Measurements from ENCODE around the gene AKAP17A.
A peak's percentile ranks its signal among the peaks of the same experiment; 100 is the strongest.
"Not testable (repeated sequence)": the region's sequence is repeated elsewhere in the genome, so short reads cannot be mapped to it uniquely, and the experiment has no call there.

The AKAP17A gene

GRCh38 chrX:1591102-1591862 lies at the start of gene AKAP17A:
AKAP17A (plus strand) TSS chrX:1591604; CDS start chrX:1593463, 1,859 bp downstream.
- peak; percentile 89 for DNase-seq

- DNase-seq = no peak
Observed at GRCh38 chrX:1542994-1543725, 48.2 kb upstream of the AKAP17A start.

GRCh38 chrX:1545776-1546408 lies 45.5 kb upstream of the AKAP17A start:
- DNase-seq = no peak

GRCh38 chrX:1546691-1547251 lies 44.6 kb upstream of the AKAP17A start:
- no peak for DNase-seq

- no peak for DNase-seq
Observed at GRCh38 chrX:1551959-1552546, 39.4 kb upstream of the AKAP17A start.

GRCh38 chrX:1554469-1555210 lies 36.8 kb upstream of the AKAP17A start:
- DNase-seq = no peak

GRCh38 chrX:1555370-1555769 lies 36.0 kb upstream of the AKAP17A start:
- DNase-seq = no peak

- DNase-seq = not testable (repeated sequence)
Observed at GRCh38 chrX:1557442-1557841, 34.0 kb upstream of the AKAP17A start.

- DNase-seq = no peak
Observed at GRCh38 chrX:1558761-1559468, 32.5 kb upstream of the AKAP17A start.

GRCh38 chrX:1561164-1561563 lies 30.2 kb upstream of the AKAP17A start:
- DNase-seq = no peak

- not testable (repeated sequence) for DNase-seq
Observed at GRCh38 chrX:1564077-1564476, 27.3 kb upstream of the AKAP17A start.

- no peak for DNase-seq
Observed at GRCh38 chrX:1564750-1565683, 26.4 kb upstream of the AKAP17A start.

GRCh38 chrX:1574181-1574580 lies 17.2 kb upstream of the AKAP17A start:
- not testable (repeated sequence) for DNase-seq

- no peak for DNase-seq
Observed at GRCh38 chrX:1576201-1576992, 15.0 kb upstream of the AKAP17A start.

GRCh38 chrX:1577845-1578244 lies 13.6 kb upstream of the AKAP17A start:
- no peak for DNase-seq

GRCh38 chrX:1578511-1579173 lies 12.8 kb upstream of the AKAP17A start:
- no peak for DNase-seq

- DNase-seq = peak; percentile 65
Observed at GRCh38 chrX:1581132-1581531, 10.3 kb upstream of the AKAP17A start.

- DNase-seq = no peak
Observed at GRCh38 chrX:1582686-1583437, 8.5 kb upstream of the AKAP17A start.

All from DMS 273 treated with DMSO at 0.1 percent for 48 hours (cell line).